IMR-90 (cell line): Measurements from ENCODE around the gene SLC37A1. TPM values are rescaled to one million over a fixed set of nuclear protein-coding genes. Genes with fewer than 3 reads are reported as not detected.

Source experiments
- ATAC-seq: fragments of 200-7000 bp; cut with Tn5 transposase; 2 replicates; pipeline ENCODE4 v1.9.1; 2020; ENCODE audit warnings: low read depth, mild to moderate bottlenecking, moderate library complexity
- BruUV-seq: library from RNA; stranded (reverse); fragments of 400-500 nt; replicated peaks from 2 replicates; lab custom pipeline; 2021; lab: Mats Ljungman, UMichigan
- CTCF ChIA-PET: fragments of 300-600 bp; formaldehyde crosslinking; extraction: SDS; loops from one replicate; lab custom pipeline; 2021; ENCODE audit warnings: antibody characterized with exemption; lab: Yijun Ruan, JAX
- POLR2A ChIA-PET: fragments of 300-600 bp; sonication (Branson Sonifier 250); formaldehyde crosslinking; loops from one replicate; lab custom pipeline; 2022; ENCODE audit warnings: antibody characterized with exemption; ENCODE audit not compliant: unreplicated experiment; lab: Charles Lee
- DNase-seq: peaks from one replicate; pipeline ENCODE4 v3.0.0; 2013
- H2AFZ ChIP-seq: replicated peaks from 2 replicates; pipeline ENCODE3; 2013; ENCODE audit warnings: low read length, mild to moderate bottlenecking; ENCODE audit not compliant: poor library complexity
- H2AK5ac ChIP-seq: 2 replicates; pipeline ENCODE4 v1.6.1; 2013; ENCODE audit warnings: low read depth, low read length, inconsistent platforms
- H2AK9ac ChIP-seq: replicated peaks from 2 replicates; pipeline ENCODE3; 2013; ENCODE audit warnings: mild to moderate bottlenecking, low read depth, low read length, moderate library complexity; ENCODE audit not compliant: poor library complexity
- H2BK120ac ChIP-seq: 2 replicates; pipeline ENCODE4 v1.6.1; 2013; ENCODE audit warnings: low read depth, low read length, inconsistent platforms
- H2BK15ac ChIP-seq: 3 replicates; pipeline ENCODE4 v1.6.1; 2013; ENCODE audit warnings: low read depth, low read length, inconsistent platforms
- H2BK20ac ChIP-seq: 2 replicates; pipeline ENCODE4 v1.6.1; 2013; ENCODE audit warnings: low read depth, mild to moderate bottlenecking, inconsistent platforms, low read length, moderate library complexity
- H2BK5ac ChIP-seq: 2 replicates; pipeline ENCODE4 v1.6.1; 2013; ENCODE audit warnings: mild to moderate bottlenecking, low read depth, low read length, inconsistent platforms; ENCODE audit not compliant: poor library complexity, severe bottlenecking
- H3K14ac ChIP-seq: replicated peaks from 2 replicates; pipeline ENCODE4 v1.6.1; 2013; ENCODE audit warnings: low read depth, low read length, inconsistent platforms
- H3K18ac ChIP-seq: 2 replicates; pipeline ENCODE4 v1.6.1; 2013; ENCODE audit warnings: low read depth, low read length, control low read depth
- H3K23ac ChIP-seq: 2 replicates; pipeline ENCODE4 v1.6.1; 2013; ENCODE audit warnings: low read depth, low read length, inconsistent platforms
- H3K27ac ChIP-seq: 2 replicates; pipeline ENCODE4 v1.5.1; 2013; ENCODE audit warnings: mild to moderate bottlenecking, control low read depth, low read length; ENCODE audit not compliant: insufficient read depth
- H3K27me3 ChIP-seq: 2 replicates; pipeline ENCODE4 v1.6.1; 2013; ENCODE audit warnings: low read length; ENCODE audit not compliant: control insufficient read depth, insufficient read depth
- H3K36me3 ChIP-seq: 2 replicates; pipeline ENCODE4 v1.6.1; 2013; ENCODE audit warnings: low read length, mixed read lengths; ENCODE audit not compliant: control insufficient read depth, insufficient read depth
- H3K4ac ChIP-seq: 2 replicates; pipeline ENCODE4 v1.6.1; 2013; ENCODE audit warnings: low read depth, low read length, inconsistent platforms
- H3K4me1 ChIP-seq: 2 replicates; pipeline ENCODE4 v1.6.1; 2013; ENCODE audit warnings: low read length, mixed read lengths; ENCODE audit not compliant: control insufficient read depth, insufficient read depth
- H3K4me2 ChIP-seq: 2 replicates; pipeline ENCODE4 v1.6.1; 2013; ENCODE audit warnings: low read depth, mild to moderate bottlenecking, control low read depth, low read length, moderate library complexity
- H3K4me3 ChIP-seq: 2 replicates; pipeline ENCODE4 v1.5.1; 2013; ENCODE audit warnings: low read depth, mild to moderate bottlenecking, control low read depth, low read length, moderate library complexity; ENCODE audit not compliant: insufficient read depth
- H3K56ac ChIP-seq: 2 replicates; pipeline ENCODE4 v1.6.1; 2013; ENCODE audit warnings: low read length, inconsistent platforms; ENCODE audit not compliant: insufficient read depth; ENCODE audit errors: extremely low read depth
- H3K79me1 ChIP-seq, 2 experiments: 2 replicates each; pipeline ENCODE4 v1.6.1; 2013; ENCODE audit warnings: low read length in 2 of 2, inconsistent platforms in 1 of 2, low read depth in 1 of 2
- H3K9ac ChIP-seq: 2 replicates; pipeline ENCODE4 v1.6.1; 2013; ENCODE audit warnings: low read depth, low read length, control low read depth
- H3K9me1 ChIP-seq: 2 replicates; pipeline ENCODE4 v1.6.1; 2013; ENCODE audit warnings: low read length, inconsistent platforms; ENCODE audit not compliant: insufficient read depth
- H3K9me3 ChIP-seq: 2 replicates; pipeline ENCODE4 v1.6.1; 2013; ENCODE audit warnings: low read length; ENCODE audit not compliant: control insufficient read depth, insufficient read depth
- H4K20me1 ChIP-seq: 2 replicates; pipeline ENCODE4 v1.6.1; 2013; ENCODE audit warnings: low read length, inconsistent platforms; ENCODE audit not compliant: insufficient read depth
- H4K5ac ChIP-seq: 2 replicates; pipeline ENCODE4 v1.6.1; 2013; ENCODE audit warnings: mild to moderate bottlenecking, low read depth, low read length, control low read depth
- H4K8ac ChIP-seq, 2 experiments: 2 replicates each; pipeline ENCODE4 v1.6.1; 2013; ENCODE audit warnings: low read depth in 2 of 2, low read length in 2 of 2, control low read depth in 1 of 2, inconsistent platforms in 1 of 2
- H4K91ac ChIP-seq: 2 replicates; pipeline ENCODE4 v1.6.1; 2013; ENCODE audit warnings: low read depth, low read length, inconsistent platforms; ENCODE audit not compliant: insufficient read depth
- BHLHE40 ChIP-seq: fragments of 150-350 bp; IDR thresholded peaks from 2 replicates; pipeline ENCODE4 v1.6.1; 2016; ENCODE audit warnings: mild to moderate bottlenecking, low read depth, low read length
- CEBPB ChIP-seq: IDR thresholded peaks from 2 replicates; pipeline ENCODE4 v1.6.1; 2012; ENCODE audit warnings: low read depth, low read length, improper control_type of control experiment
- CHD1 ChIP-seq: IDR thresholded peaks from 2 replicates; pipeline ENCODE4 v1.6.1; 2012; ENCODE audit warnings: low read depth, low read length, improper control_type of control experiment
- CTCF ChIP-seq: conservative IDR thresholded peaks from 2 replicates; pipeline ENCODE4 v1.5.1; 2012; ENCODE audit warnings: mild to moderate bottlenecking, low read depth, low read length, improper control_type of control experiment
- ELK1 ChIP-seq: fragments of 150-350 bp; IDR thresholded peaks from 2 replicates; pipeline ENCODE4 v1.6.1; 2016; ENCODE audit warnings: low read depth, mild to moderate bottlenecking, low read length, moderate library complexity, borderline replicate concordance
- FOS ChIP-seq: fragments of 150-350 bp; IDR thresholded peaks from 2 replicates; pipeline ENCODE4 v1.6.1; 2016; ENCODE audit warnings: low read depth, low read length
- MAFK ChIP-seq: IDR thresholded peaks from 2 replicates; pipeline ENCODE4 v1.6.1; 2012; ENCODE audit warnings: low read depth, low read length, improper control_type of control experiment
- MAZ ChIP-seq: IDR thresholded peaks from 2 replicates; pipeline ENCODE4 v1.6.1; 2012; ENCODE audit warnings: low read depth, mild to moderate bottlenecking, low read length, improper control_type of control experiment, moderate library complexity, borderline replicate concordance
- MXI1 ChIP-seq: IDR thresholded peaks from 2 replicates; pipeline ENCODE4 v1.6.1; 2012; ENCODE audit warnings: low read depth, mild to moderate bottlenecking, low read length, moderate library complexity, borderline replicate concordance
- NFE2L2 ChIP-seq: fragments of 150-350 bp; IDR thresholded peaks from 2 replicates; pipeline ENCODE4 v1.6.1; 2016; ENCODE audit warnings: low read depth, mild to moderate bottlenecking, low read length
- POLR2A ChIP-seq: IDR thresholded peaks from 2 replicates; pipeline ENCODE4 v1.6.1; 2012; ENCODE audit warnings: mild to moderate bottlenecking, low read depth, low read length
- RAD21 ChIP-seq: IDR thresholded peaks from 2 replicates; pipeline ENCODE4 v1.6.1; 2012; ENCODE audit warnings: low read length, improper control_type of control experiment
- RCOR1 ChIP-seq: IDR thresholded peaks from 2 replicates; pipeline ENCODE4 v1.6.1; 2012; ENCODE audit warnings: mild to moderate bottlenecking, low read length, improper control_type of control experiment; ENCODE audit not compliant: insufficient replicate concordance
- RFX5 ChIP-seq: IDR thresholded peaks from 2 replicates; pipeline ENCODE4 v1.8.0; 2012; ENCODE audit warnings: low read depth, mild to moderate bottlenecking, low read length, moderate library complexity
- SMC3 ChIP-seq: fragments of 150-350 bp; IDR thresholded peaks from 2 replicates; pipeline ENCODE4 v1.6.1; 2016; ENCODE audit warnings: low read depth, mild to moderate bottlenecking, antibody characterized with exemption, low read length, moderate library complexity
- USF2 ChIP-seq: fragments of 150-350 bp; IDR thresholded peaks from 2 replicates; pipeline ENCODE4 v1.6.1; 2017; ENCODE audit warnings: mild to moderate bottlenecking, antibody characterized with exemption, low read length, low read depth
- WGBS, 2 experiments: methylation state at CpG; one replicate each; pipeline versions ENCODE4 v1.1.5 to v1.1.7; 2013; ENCODE audit warnings: missing lambda C conversion rate in 2 of 2; ENCODE audit not compliant: insufficient read length in 1 of 2; ENCODE audit errors: extremely low coverage in 2 of 2; 5-methylcytosine and 5-hydroxymethylcytosine counted together
- dilution Hi-C: fragments of 300-500 bp; cut with HindIII; formaldehyde crosslinking; loops from one replicate; pipeline ENCODE4 v1.14.3; 2018; ENCODE audit warnings: low sequenced_read_pairs; ENCODE audit not compliant: unreplicated experiment
- in situ Hi-C: fragments of 300-500 bp; cut with MboI; formaldehyde crosslinking; loops from 3 replicates; pipeline ENCODE4 v1.14.3; 2019; ENCODE audit warnings: low sequenced_read_pairs, inconsistent platforms, mixed read lengths
- intact Hi-C: fragments of 100-400 bp; cut with micrococcal nuclease; formaldehyde crosslinking; loops from 2 replicates; pipeline ENCODE4 v1.10.0; 2022
- polyA plus RNA-seq, 3 experiments: library from polyadenylated mRNA; depleted of rRNA; stranded (reverse); fragments of >200 nt; gene quantifications; 2 replicates each; pipeline ENCODE4 v1.2.3, GENCODE V29; 2012; ENCODE audit warnings: low replicate concordance in 1 of 3
- total RNA-seq: library from RNA; depleted of rRNA; stranded (reverse); fragments of >200 nt; gene quantifications from 2 replicates; pipeline ENCODE4 v1.2.3, GENCODE V29; 2012

Gene SLC37A1
- total and polyA plus RNA-seq, 2 of the 4 experiments (the other 2 are of a cell fraction): 0.36 to 0.48 TPM

- POLR2A ChIA-PET: no interaction called here
- H2BK20ac ChIP-seq: no peak overlapping the region
These were observed 110.0 kb downstream of the SLC37A1 start for GRCh38 chr21:42623694-42624093.

More at GRCh38 chr21:42623694-42624093, 110.0 kb downstream of the SLC37A1 start:
- Histone ChIP-seq H3K9me3 (no peaks in the 10 kb centered on the region), H3K4me2 (no peak overlapping the region), H2BK15ac (no peak overlapping the region), H2BK5ac (no peak overlapping the region), H3K4ac (no peak overlapping the region), H3K9me1 (no peaks in the 10 kb centered on the region), H3K9ac (no peak overlapping the region), H2AFZ (no peak overlapping the region), H3K23ac (no peak overlapping the region), H4K8ac (no peak overlapping the region), H4K91ac (no peak overlapping the region), H3K27me3 (peaks cover 49% of the 10 kb centered on the region), H4K20me1 (no peaks in the 10 kb centered on the region), H3K79me1 (no peaks in the 10 kb centered on the region), H3K56ac (no peak overlapping the region), H3K4me3 (no peak overlapping the region), H4K5ac (no peak overlapping the region), H2AK9ac (no peak overlapping the region), H2BK120ac (no peak overlapping the region), H3K36me3 (no peaks in the 10 kb centered on the region), H3K18ac (no peak overlapping the region), H2AK5ac (no peak overlapping the region), H3K27ac (no peak overlapping the region), H3K14ac (no peak overlapping the region), H3K4me1 (no peaks in the 10 kb centered on the region)
- 68% methylated on average over 3 of the region's 7 CpGs; no CpG with 5 or more reads in 1 of the 2 experiments for WGBS, 2 experiments
- CTCF ChIA-PET: no interaction called here
- in situ Hi-C loops: no loop called here
- no peak for ATAC-seq
- TF ChIP-seq NFE2L2 (no peak), CTCF (no peak), CHD1 (no peak), RFX5 (no peak), MAFK (no peak), POLR2A (no peak), USF2 (no peak), MXI1 (no peak), CEBPB (no peak), ELK1 (no peak), RCOR1 (no peak), SMC3 (no peak), FOS (no peak), BHLHE40 (no peak), MAZ (no peak), RAD21 (no peak)
- no TSS peak for BruUV-seq
- no peak for DNase-seq
- intact Hi-C loops: no loop called here
- dilution Hi-C loops: no loop called here
